Measurements from ENCODE around the gene SCGN.
A peak's percentile ranks its signal among the peaks of the same experiment; 100 is the strongest.

SCGN gene

DNA sequence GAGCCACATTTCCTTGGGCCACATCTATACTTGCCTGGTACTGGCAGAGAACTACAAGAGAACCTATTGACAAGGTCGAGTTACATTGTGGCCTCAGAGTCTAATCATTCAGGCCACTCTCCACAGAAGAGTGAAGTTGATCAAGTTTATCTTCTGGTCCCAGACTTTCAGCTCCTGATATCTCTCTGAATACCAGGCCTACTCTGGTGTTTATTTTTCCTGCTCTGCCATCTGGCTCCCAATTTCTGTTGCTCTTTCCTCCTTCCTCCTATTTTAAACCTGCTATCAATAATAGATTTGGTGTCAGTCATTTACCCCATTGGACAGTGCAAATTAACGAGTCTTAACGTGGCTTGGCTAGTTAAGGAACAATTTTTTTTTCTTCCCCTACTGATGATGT, 46.6 kb downstream of the SCGN start:
- TF ChIP-seq, protein P1, sequence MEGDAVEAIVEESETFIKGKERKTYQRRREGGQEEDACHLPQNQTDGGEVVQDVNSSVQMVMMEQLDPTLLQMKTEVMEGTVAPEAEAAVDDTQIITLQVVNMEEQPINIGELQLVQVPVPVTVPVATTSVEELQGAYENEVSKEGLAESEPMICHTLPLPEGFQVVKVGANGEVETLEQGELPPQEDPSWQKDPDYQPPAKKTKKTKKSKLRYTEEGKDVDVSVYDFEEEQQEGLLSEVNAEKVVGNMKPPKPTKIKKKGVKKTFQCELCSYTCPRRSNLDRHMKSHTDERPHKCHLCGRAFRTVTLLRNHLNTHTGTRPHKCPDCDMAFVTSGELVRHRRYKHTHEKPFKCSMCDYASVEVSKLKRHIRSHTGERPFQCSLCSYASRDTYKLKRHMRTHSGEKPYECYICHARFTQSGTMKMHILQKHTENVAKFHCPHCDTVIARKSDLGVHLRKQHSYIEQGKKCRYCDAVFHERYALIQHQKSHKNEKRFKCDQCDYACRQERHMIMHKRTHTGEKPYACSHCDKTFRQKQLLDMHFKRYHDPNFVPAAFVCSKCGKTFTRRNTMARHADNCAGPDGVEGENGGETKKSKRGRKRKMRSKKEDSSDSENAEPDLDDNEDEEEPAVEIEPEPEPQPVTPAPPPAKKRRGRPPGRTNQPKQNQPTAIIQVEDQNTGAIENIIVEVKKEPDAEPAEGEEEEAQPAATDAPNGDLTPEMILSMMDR (IDR thresholded peaks at IDR 0.05; ENCODE audit: low read length, missing control alignments) = no peak
- no peak overlapping the region for H3K4me3 ChIP-seq (replicated peaks; ENCODE audit: low read depth, low read length)
- no peak for DNase-seq (ENCODE audit: low read depth)

DNA sequence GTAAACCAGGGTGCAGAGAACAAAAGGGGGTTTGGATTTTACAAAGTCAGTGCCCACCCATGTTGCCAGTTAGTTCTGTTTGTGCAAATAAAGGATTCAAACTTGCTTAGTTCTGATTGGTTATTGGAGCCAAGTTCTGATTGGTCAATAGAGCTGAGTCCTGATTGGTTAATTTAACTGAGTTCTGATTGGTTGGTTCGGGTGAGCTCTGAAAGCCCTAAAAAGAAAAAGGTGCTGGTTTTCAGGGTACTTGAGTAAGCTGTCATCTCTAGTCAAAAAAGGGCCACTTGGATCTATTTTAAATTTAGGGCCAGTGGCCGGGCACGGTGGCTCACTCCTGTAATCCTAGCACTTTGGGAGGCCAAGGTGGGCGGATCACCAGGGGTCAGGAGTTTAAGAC, 47.6 kb downstream of the SCGN start:
- no peak overlapping the region for H3K4me3 ChIP-seq (replicated peaks; ENCODE audit: low read depth, low read length)
- TF ChIP-seq, protein P1 (IDR thresholded peaks at IDR 0.05; ENCODE audit: low read length, missing control alignments) = no peak
- no peak for DNase-seq (ENCODE audit: low read depth)

DNA sequence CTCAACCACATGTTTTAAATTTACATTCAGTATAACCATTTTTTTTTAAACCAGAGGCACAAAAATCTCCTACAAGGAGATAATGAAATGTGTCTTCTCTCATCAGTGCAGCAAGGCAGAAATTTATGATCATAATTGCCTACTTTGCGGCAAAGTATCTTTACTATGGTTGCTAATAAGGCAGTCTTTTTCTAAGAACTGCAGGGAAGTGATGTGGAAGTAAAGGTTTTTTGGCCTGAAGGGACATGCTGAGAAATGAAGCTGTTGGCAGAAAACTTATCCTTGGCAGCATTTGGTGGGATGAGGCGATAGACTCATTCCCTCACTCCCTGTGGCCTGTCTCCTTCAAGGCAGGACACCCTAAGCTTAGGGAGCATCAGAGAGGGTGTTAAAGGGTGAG, 48.7 kb downstream of the SCGN start:
- H3K4me3 ChIP-seq (replicated peaks; ENCODE audit: low read depth, low read length) = no peak overlapping the region
- TF ChIP-seq, protein P1 (IDR thresholded peaks at IDR 0.05; ENCODE audit: low read length, missing control alignments) = no peak
- no peak for DNase-seq (ENCODE audit: low read depth)

DNA sequence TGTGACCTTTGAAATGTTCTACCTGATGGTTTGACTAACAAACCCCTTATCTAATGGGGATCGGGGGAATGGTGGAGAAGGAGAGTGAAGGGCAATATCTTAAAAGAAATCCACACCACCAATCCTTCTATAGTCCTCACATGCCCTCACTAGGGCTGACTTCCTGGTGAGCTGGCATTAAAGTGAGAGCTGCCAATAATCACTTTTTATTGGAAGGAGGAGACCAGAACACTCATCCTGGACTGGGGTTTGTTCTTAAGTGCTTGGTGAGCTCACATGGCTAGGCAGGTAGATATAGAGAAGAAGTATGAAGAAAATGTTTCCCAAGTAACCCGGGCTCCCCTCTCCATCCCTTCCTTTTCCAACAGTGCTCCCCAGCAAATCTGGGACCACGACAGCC, 49.8 kb downstream of the SCGN start:
- H3K4me3 ChIP-seq (replicated peaks; ENCODE audit: low read depth, low read length) = no peak overlapping the region
- DNase-seq (ENCODE audit: low read depth) = no peak
- TF ChIP-seq, protein P1 (IDR thresholded peaks at IDR 0.05; ENCODE audit: low read length, missing control alignments) = no peak

DNA sequence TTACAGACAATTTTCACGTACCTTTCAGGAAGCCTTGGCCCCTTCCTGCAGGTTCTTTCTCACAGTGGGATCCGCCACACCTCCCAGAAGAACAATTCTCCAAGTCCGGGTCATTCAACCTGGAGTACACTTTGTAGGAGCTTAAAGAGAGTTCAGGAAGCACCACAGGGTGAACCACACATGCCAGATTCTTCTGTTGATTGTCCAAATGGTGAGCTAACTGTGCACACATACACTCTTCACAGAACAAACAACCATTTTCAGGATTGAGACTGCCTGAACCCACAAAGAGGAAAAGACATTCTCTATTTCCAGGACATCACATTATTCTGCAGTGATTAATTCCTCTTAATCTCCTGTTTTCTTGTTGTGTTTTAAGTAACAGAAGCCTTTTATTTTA, 51.0 kb downstream of the SCGN start:
- H3K4me3 ChIP-seq (replicated peaks; ENCODE audit: low read depth, low read length) = no peak overlapping the region
- TF ChIP-seq, protein P1 (IDR thresholded peaks at IDR 0.05; ENCODE audit: low read length, missing control alignments) = no peak
- no peak for DNase-seq (ENCODE audit: low read depth)

DNA sequence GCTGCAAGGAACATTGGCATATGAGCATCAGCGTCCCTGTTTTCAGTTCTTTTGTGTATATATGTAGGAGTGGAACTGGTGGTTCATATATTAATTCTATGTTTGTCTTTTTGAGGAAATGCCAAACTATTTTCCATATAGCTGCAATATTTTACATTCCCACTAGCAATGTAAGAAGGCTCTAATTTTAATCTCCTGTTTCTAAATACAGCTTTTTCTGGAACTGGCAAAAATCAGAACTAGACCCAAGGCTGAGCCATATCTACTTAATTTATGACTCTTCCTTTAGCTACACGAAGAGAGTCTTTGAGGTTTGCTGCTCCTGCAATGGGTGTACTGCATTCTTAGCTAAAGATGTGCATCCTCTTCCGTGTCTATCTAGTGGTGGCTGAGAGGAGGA, 52.0 kb downstream of the SCGN start:
- TF ChIP-seq, protein P1 (IDR thresholded peaks at IDR 0.05; ENCODE audit: low read length, missing control alignments) = no peak

DNA sequence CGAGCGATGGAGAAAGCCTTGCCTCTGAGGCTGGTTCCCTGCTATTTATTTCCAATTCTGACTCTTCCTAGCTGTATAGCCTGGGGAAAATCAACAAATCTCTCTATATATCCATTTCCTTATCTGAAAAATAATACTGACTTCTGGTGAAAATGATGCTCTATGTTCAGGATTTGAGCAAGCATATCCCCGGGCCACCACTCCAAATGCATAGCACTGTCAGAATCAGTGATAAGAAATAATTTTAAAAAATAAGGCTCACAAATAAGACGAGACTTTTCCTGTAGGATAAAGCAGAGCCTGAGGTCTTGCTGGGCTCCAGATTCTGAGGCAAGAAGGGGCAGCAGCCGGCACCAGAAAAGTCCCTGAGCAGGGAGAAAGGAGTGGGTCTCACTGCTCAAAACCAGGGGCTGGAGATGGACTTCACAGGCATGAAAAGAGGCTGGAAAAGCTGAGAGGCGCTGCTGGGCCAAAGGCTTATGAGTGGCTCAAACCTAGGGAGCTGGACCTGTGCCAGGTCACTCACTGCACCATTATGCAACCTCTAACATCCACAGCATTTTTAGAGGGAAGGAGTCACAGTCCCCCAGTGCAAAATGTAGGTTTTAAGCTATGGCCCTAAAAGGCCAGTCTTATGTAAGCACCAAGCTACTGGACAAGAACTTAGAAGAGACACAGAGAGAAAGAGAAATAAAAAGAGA, 54.4 kb downstream of the SCGN start:
- H3K4me3 ChIP-seq (replicated peaks; ENCODE audit: low read depth, low read length) = no peak overlapping the region
- TF ChIP-seq, protein P1 (IDR thresholded peaks at IDR 0.05; ENCODE audit: low read length, missing control alignments) = no peak
- DNase-seq (ENCODE audit: low read depth) = peak; percentile 41

More for the DNA sequence above, 52.0 kb downstream of the SCGN start:
- no peak overlapping the region for H3K4me3 ChIP-seq (replicated peaks; ENCODE audit: low read depth, low read length)
- DNase-seq (ENCODE audit: low read depth) = no peak
